Measurements from ENCODE around the gene RPS6KA4. TPM values are rescaled to one million over a fixed set of nuclear protein-coding genes. Genes with fewer than 3 reads are reported as not detected.

The RPS6KA4 gene
- total RNA-seq, 1 donor from 2014 or later = 39.3 TPM

DNA sequence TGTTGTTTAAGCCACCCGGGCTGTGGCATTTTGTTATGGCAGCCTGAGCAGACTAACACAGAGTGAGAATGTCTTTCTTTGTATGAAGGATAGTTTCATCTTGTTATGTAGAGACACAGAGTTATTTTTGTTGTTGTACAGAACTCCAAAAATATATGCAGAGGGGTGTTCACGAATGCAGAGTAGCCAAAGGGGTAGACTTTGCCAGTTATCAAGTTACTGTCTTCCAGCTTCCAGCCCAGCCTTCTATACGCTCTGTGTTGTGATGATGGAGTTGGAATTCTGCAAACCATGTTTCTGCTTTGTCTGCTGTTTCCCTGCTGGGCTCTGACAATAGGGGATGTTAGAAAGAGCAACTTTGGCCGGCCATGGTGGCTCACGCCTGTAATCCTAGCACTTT lies 44.1 kb downstream of the RPS6KA4 start:
- intact Hi-C loops (cut with DNase I) = no loop called here
- no peaks in the 10 kb centered on the region for H3K36me3 ChIP-seq
- no peak overlapping the region for H3K4me3 ChIP-seq
- H3K9me3 ChIP-seq = no peaks in the 10 kb centered on the region
- peaks cover 7% of the 10 kb centered on the region for H3K4me1 ChIP-seq
- no peak for DNase-seq (ENCODE audit: extremely low spot score in 2 of 2)
- H3K27ac ChIP-seq = no peak overlapping the region
- TF ChIP-seq POLR2AphosphoS5 (IDR thresholded peaks at IDR 0.05; ENCODE audit: insufficient read depth in 1 of 2, low read depth in 1 of 2) = no peak
- TF ChIP-seq, protein P1, sequence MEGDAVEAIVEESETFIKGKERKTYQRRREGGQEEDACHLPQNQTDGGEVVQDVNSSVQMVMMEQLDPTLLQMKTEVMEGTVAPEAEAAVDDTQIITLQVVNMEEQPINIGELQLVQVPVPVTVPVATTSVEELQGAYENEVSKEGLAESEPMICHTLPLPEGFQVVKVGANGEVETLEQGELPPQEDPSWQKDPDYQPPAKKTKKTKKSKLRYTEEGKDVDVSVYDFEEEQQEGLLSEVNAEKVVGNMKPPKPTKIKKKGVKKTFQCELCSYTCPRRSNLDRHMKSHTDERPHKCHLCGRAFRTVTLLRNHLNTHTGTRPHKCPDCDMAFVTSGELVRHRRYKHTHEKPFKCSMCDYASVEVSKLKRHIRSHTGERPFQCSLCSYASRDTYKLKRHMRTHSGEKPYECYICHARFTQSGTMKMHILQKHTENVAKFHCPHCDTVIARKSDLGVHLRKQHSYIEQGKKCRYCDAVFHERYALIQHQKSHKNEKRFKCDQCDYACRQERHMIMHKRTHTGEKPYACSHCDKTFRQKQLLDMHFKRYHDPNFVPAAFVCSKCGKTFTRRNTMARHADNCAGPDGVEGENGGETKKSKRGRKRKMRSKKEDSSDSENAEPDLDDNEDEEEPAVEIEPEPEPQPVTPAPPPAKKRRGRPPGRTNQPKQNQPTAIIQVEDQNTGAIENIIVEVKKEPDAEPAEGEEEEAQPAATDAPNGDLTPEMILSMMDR (IDR thresholded peaks at IDR 0.05) = no peak
- no peak for TF ChIP-seq POLR2A (IDR thresholded peaks at IDR 0.05)
- no peaks in the 10 kb centered on the region for H3K27me3 ChIP-seq

DNA sequence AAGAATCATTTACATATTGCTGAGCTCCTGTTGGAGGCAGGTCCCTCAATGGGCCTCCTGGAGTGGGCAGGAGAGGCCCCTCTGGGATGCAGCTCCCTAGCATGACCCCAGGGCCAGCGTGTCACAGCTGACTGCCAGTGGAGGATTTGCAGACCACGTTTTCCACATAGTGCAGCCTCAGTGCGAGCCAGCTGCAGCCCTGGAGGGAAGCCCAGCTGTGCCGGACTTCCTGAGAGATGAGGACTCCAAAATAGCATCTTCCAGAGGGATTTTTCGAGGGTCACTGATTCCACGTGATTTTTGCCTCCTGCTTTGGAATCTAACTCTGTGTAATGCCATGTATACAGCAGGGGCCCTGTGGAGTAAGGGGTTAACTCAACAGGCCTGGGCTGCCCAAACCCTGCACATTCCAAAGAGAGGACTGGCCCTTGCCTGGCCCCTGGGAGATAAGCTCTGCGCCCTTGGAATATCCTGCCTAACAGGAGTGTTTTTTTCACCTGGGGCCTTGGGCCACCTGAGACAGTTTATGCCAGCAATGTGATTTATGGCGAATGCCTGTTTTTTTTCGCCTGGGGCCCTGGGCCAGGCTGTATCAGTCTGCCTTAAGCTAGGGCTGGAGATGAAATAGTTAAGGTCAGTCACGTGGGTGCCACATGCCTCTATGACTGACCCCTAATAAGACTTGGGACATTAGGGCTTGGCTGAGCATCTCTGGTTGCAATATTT lies 47.4 kb downstream of the RPS6KA4 start:
- no peaks in the 10 kb centered on the region for H3K9me3 ChIP-seq
- intact Hi-C loops (cut with DNase I) = no loop called here
- TF ChIP-seq POLR2A (IDR thresholded peaks at IDR 0.05) (no peak), POLR2AphosphoS5 (IDR thresholded peaks at IDR 0.05; ENCODE audit: insufficient read depth in 1 of 2, low read depth in 1 of 2) (no peak)
- TF ChIP-seq, protein P1 (IDR thresholded peaks at IDR 0.05) = no peak
- H3K27ac ChIP-seq = no peak overlapping the region
- no peaks in the 10 kb centered on the region for H3K27me3 ChIP-seq
- no peak for DNase-seq (ENCODE audit: extremely low spot score in 2 of 2)
- no peaks in the 10 kb centered on the region for H3K36me3 ChIP-seq
- no peak overlapping the region for H3K4me3 ChIP-seq
- peaks cover 7% of the 10 kb centered on the region for H3K4me1 ChIP-seq

DNA sequence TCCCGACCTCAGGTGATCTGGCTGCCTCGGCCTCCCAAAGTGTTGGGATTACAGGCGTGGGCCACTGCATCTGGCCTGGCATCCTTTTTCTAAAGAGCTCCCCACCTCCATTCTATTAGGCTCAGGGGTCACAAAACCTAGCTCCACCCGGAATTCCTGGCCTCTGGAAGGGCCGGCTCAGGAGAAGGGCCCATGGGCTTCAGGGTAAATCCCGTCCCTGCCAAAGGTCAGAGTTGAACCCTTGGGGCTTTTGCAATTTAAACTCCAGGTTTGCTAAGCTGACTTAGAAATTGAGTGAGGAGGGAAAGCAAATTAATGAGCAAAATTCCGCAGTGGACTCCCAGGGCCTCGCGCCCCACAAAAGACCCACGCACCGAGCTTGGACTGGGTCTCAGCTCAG lies 48.3 kb downstream of the RPS6KA4 start:
- no peaks in the 10 kb centered on the region for H3K27me3 ChIP-seq
- no peaks in the 10 kb centered on the region for H3K9me3 ChIP-seq
- H3K4me3 ChIP-seq = no peak overlapping the region
- H3K4me1 ChIP-seq = peaks cover 7% of the 10 kb centered on the region
- no peak overlapping the region for H3K27ac ChIP-seq
- H3K36me3 ChIP-seq = no peaks in the 10 kb centered on the region
- DNase-seq (ENCODE audit: extremely low spot score in 2 of 2) = no peak
- intact Hi-C loops (cut with DNase I) = no loop called here
- no peak for TF ChIP-seq POLR2A (IDR thresholded peaks at IDR 0.05)
- TF ChIP-seq POLR2AphosphoS5 (IDR thresholded peaks at IDR 0.05; ENCODE audit: insufficient read depth in 1 of 2, low read depth in 1 of 2) = no peak
- TF ChIP-seq, protein P1 (IDR thresholded peaks at IDR 0.05) = no peak

DNA sequence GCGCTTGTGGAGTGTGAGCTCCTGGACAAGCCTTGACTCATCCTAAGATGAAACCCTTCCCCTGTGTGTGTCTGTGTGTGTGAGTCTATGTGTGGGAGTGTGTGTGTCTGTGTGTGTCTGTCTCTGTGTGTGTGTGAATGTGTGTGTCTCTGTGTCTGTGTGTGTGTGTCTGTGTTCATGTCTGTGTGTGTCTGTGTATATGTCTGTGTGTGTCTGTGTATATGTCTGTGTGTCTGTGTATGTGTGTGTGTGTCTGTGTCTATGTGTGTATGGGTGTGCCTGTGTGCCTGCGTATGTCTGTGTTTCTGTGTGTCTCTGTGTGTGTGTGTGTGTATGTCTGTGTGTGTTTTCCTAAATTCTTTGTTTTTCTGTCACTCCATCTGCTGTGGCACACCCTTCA lies 48.7 kb downstream of the RPS6KA4 start:
- no peak overlapping the region for H3K27ac ChIP-seq
- intact Hi-C loops (cut with DNase I) = no loop called here
- peaks cover 7% of the 10 kb centered on the region for H3K4me1 ChIP-seq
- H3K9me3 ChIP-seq = no peaks in the 10 kb centered on the region
- no peak overlapping the region for H3K4me3 ChIP-seq
- no peak for DNase-seq (ENCODE audit: extremely low spot score in 2 of 2)
- no peaks in the 10 kb centered on the region for H3K36me3 ChIP-seq
- TF ChIP-seq POLR2AphosphoS5 (IDR thresholded peaks at IDR 0.05; ENCODE audit: insufficient read depth in 1 of 2, low read depth in 1 of 2) (no peak), POLR2A (IDR thresholded peaks at IDR 0.05) (no peak)
- TF ChIP-seq, protein P1 (IDR thresholded peaks at IDR 0.05) = no peak
- H3K27me3 ChIP-seq = no peaks in the 10 kb centered on the region

GRCh38 chr11:64409278-64409677 lies 50.3 kb downstream of the RPS6KA4 start:
- Histone ChIP-seq H3K9me3 (no peaks in the 10 kb centered on the region), H3K36me3 (no peaks in the 10 kb centered on the region), H3K4me3 (no peak overlapping the region), H3K27me3 (no peaks in the 10 kb centered on the region), H3K4me1 (peaks cover 7% of the 10 kb centered on the region), H3K27ac (no peak overlapping the region)
- DNase-seq (ENCODE audit: extremely low spot score in 2 of 2) = no peak
- intact Hi-C loops (cut with DNase I) = no loop called here
- TF ChIP-seq POLR2AphosphoS5 (IDR thresholded peaks at IDR 0.05; ENCODE audit: insufficient read depth in 1 of 2, low read depth in 1 of 2) = no peak
- no peak for TF ChIP-seq POLR2A (IDR thresholded peaks at IDR 0.05)
- TF ChIP-seq, protein P1 (IDR thresholded peaks at IDR 0.05) = no peak

Measured in vagina (tissue), 2 donors.